Measurements from ENCODE around the gene ZNF839.

Gene ZNF839

DNA sequence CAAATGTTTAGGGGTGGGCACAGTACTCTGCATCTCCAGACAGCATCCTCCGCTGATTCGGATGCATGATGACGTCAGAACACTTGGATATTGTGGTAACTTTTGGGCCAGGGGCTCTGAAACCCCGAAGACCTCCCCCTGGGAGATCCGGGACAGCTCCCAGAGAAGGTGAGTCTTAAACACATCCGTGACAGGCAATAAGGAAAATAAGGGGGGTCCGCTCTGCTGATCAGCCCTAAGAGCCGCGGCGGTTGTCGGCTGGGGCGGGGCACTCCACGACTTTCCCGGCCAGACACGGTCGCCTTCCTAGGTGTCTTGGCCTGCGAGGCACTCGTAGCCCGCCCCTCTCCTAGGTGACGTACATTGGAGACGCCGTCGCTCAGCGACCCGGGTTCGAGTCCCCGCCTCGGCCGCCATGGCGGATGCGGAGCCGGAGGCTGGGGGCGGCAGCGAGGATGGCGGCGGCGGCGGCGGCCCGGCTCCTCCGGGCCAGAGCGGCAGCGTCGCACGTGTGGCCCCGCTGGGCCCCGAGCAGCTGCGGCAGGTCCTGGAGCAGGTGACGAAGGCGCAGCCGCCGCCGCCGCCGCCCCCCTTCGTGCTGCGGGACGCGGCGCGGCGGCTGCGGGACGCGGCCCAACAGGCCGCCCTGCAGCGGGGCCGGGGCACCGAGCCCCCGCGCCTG lies at the start of gene ZNF839:
ZNF839 (plus strand) TSS at position 396 of the 682 bp plus-strand sequence; CDS start at position 416, 20 bp downstream.
- TF ChIP-seq, protein P1, sequence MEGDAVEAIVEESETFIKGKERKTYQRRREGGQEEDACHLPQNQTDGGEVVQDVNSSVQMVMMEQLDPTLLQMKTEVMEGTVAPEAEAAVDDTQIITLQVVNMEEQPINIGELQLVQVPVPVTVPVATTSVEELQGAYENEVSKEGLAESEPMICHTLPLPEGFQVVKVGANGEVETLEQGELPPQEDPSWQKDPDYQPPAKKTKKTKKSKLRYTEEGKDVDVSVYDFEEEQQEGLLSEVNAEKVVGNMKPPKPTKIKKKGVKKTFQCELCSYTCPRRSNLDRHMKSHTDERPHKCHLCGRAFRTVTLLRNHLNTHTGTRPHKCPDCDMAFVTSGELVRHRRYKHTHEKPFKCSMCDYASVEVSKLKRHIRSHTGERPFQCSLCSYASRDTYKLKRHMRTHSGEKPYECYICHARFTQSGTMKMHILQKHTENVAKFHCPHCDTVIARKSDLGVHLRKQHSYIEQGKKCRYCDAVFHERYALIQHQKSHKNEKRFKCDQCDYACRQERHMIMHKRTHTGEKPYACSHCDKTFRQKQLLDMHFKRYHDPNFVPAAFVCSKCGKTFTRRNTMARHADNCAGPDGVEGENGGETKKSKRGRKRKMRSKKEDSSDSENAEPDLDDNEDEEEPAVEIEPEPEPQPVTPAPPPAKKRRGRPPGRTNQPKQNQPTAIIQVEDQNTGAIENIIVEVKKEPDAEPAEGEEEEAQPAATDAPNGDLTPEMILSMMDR (IDR thresholded peaks at IDR 0.05; ENCODE audit: low read length, missing control alignments): no peak
- peak within 1 kb of the TSS; percentile 78 for H3K4me3 ChIP-seq (replicated peaks; ENCODE audit: low read depth, low read length)
- peak; percentile 91 for DNase-seq (ENCODE audit: low read depth)

DNA sequence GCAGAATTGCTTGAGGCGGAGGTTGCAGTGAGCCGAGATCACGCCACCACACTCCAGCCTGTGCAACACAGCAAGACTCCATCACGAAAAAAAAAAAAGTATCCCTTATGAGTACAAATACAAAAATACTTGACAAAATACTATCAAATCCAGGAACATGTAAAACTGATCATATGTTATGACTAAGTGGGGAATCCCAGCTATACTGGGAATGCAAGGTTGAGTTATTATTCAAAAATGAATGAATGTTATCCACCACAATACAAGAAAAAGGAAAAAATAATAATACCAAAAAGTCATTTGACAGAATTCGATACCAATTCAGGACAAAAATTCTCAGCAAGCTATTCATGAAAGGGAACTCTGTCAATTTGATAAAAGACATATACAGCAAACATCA lies 47.2 kb upstream of the ZNF839 start:
- H3K4me3 ChIP-seq (replicated peaks; ENCODE audit: low read depth, low read length): no peak overlapping the region
- TF ChIP-seq, protein P1 (IDR thresholded peaks at IDR 0.05; ENCODE audit: low read length, missing control alignments): no peak
- DNase-seq (ENCODE audit: low read depth): peak; percentile 27

DNA sequence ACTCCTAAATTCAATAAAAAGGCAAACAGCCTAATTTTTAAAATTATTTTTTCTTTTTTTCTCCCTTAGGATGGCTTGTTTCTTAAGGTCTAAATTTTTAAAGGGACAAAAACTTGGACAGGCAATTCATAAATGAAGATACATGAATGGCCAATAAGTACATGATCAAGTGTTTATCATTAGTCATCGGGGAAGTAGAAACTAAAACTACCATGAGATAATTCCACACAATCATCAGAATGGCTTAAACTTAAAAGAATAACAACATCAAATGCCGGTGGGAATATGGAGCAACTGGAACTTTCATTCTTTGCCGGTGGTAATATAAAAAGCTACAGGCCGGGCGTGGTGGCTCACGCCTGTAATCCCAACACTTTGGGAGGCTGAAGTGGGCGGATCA lies 43.7 kb upstream of the ZNF839 start:
- H3K4me3 ChIP-seq (replicated peaks; ENCODE audit: low read depth, low read length): no peak overlapping the region
- no peak for DNase-seq (ENCODE audit: low read depth)

DNA sequence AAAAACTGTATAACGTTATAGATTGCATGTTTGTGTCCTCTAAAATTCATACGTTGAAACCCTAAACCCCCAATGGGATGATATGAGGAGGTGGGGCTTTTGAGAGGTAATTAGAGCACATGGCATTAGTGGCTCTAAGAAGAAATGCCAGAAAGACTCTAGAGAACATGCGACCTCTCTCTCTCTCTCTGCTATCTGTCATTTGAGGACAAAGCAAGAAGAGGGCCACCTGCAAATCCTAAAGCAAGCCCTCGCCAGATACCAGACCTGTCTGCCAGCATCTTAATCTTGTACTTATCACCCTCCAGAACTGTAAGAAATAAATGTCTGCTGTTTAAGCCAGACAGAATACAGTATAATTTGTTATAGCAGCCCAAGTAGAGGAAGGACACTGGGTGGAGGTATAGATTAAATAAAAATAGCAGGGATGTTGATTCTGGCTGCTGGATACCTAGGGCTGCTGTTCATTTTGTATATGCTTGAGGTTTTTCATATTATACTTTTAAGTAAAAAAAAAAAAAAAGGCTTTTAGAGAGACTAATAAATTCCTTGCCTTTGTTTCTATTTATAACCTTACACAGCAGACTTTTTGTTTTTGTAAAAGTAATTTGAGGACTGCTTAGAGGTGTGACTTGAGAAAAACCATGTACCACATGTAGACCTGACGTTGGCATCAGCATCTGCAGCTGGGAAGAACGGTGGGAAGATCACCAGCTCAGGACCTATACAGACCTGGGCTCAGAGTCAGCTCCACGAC lies 41.5 kb upstream of the ZNF839 start:
- no peak for DNase-seq (ENCODE audit: low read depth)
- H3K4me3 ChIP-seq (replicated peaks; ENCODE audit: low read depth, low read length): no peak overlapping the region
- TF ChIP-seq, protein P1 (IDR thresholded peaks at IDR 0.05; ENCODE audit: low read length, missing control alignments): no peak

More for the DNA sequence above, 43.7 kb upstream of the ZNF839 start:
- TF ChIP-seq, protein P1 (IDR thresholded peaks at IDR 0.05; ENCODE audit: low read length, missing control alignments): no peak

GRCh38 chr14:102278631-102278935 lies 41.0 kb upstream of the ZNF839 start:
- no peak for DNase-seq (ENCODE audit: low read depth)
- no peak overlapping the region for H3K4me3 ChIP-seq (replicated peaks; ENCODE audit: low read depth, low read length)
- TF ChIP-seq, protein P1 (IDR thresholded peaks at IDR 0.05; ENCODE audit: low read length, missing control alignments): no peak

- DNase-seq (ENCODE audit: low read depth): no peak
- TF ChIP-seq, protein P1 (IDR thresholded peaks at IDR 0.05; ENCODE audit: low read length, missing control alignments): no peak
- H3K4me3 ChIP-seq (replicated peaks; ENCODE audit: low read depth, low read length): no peak overlapping the region
Measured at GRCh38 chr14:102279282-102279681, 40.3 kb upstream of the ZNF839 start.
